Lung (tissue), 12 donors: ENCODE results near the gene PFAS. TPM values are rescaled to one million over a fixed set of nuclear protein-coding genes. Genes with fewer than 3 reads are reported as not detected.

Source experiments
- ATAC-seq: fragments of 200-7000 bp; cut with Tn5 transposase; one replicate; pipeline ENCODE4 v1.9.1; 2020; ENCODE audit warnings: moderate number of reproducible peaks; ENCODE audit not compliant: insufficient read depth, low FRiP score
- DNase-seq, 3 donors: peaks; one replicate each; pipeline ENCODE4 v3.0.0-alpha.2; 2013 to 2017
- H3K27ac ChIP-seq, 2 donors: one replicate each; pipeline ENCODE4 v1.5.1; 2013; ENCODE audit warnings: mild to moderate bottlenecking in 2 of 2, moderate library complexity in 2 of 2, control low read depth in 1 of 2, inconsistent platforms in 1 of 2, low read depth in 1 of 2, low read length in 1 of 2
- H3K27me3 ChIP-seq, 3 donors: one replicate each; pipeline ENCODE4 v1.5.1; 2013; ENCODE audit warnings: low read length in 2 of 3; ENCODE audit not compliant: control insufficient read depth in 3 of 3, insufficient read depth in 3 of 3
- H3K36me3 ChIP-seq, 4 donors: one replicate each; pipeline ENCODE4 v1.5.1; 2013; ENCODE audit warnings: low read length in 4 of 4, mild to moderate bottlenecking in 1 of 4, moderate library complexity in 1 of 4; ENCODE audit not compliant: control insufficient read depth in 4 of 4, insufficient read depth in 4 of 4
- H3K4me1 ChIP-seq, 5 donors: one replicate each; pipeline ENCODE4 v1.5.1; 2013; ENCODE audit warnings: low read length in 5 of 5, mild to moderate bottlenecking in 2 of 5, moderate library complexity in 1 of 5; ENCODE audit not compliant: control insufficient read depth in 5 of 5, insufficient read depth in 5 of 5
- H3K4me3 ChIP-seq: one replicate; pipeline ENCODE4 v1.5.1; 2013; ENCODE audit warnings: mild to moderate bottlenecking, control low read depth, moderate library complexity
- H3K9ac ChIP-seq, 2 donors: one replicate each; pipeline ENCODE4 v1.5.1; 2013; ENCODE audit warnings: low read length in 2 of 2, control low read depth in 1 of 2; ENCODE audit not compliant: insufficient read depth in 1 of 2
- H3K9me3 ChIP-seq, 4 donors: one replicate each; pipeline ENCODE4 v1.5.1; 2013; ENCODE audit warnings: low read length in 3 of 4, mild to moderate bottlenecking in 1 of 4, moderate library complexity in 1 of 4; ENCODE audit not compliant: control insufficient read depth in 4 of 4, insufficient read depth in 3 of 4
- CTCF ChIP-seq: IDR thresholded peaks from 2 replicates; pipeline ENCODE4 v1.5.1; 2012; ENCODE audit warnings: mild to moderate bottlenecking; ENCODE audit errors: control extremely low read depth, extremely low read depth
- WGBS, 2 donors: extraction: QIAGEN DNeasy Blood & Tissue Kit; methylation state at CpG; one replicate each; pipeline ENCODE4 v1.1.7; 2013; 5-methylcytosine and 5-hydroxymethylcytosine counted together
- polyA plus RNA-seq, 2 donors: library from polyadenylated mRNA; stranded (reverse); fragments of 200-250 nt; gene quantifications; one replicate each; pipeline ENCODE4 v1.2.1, GENCODE V29; 2013
- total RNA-seq, 2 donors: library from RNA; depleted of rRNA in 1 of 2; stranded (reverse); fragments of >200 nt in 1 of 2; gene quantifications; one replicate each; pipeline ENCODE4 v1.2.1, GENCODE V29; 2014 to 2021
- donor health status: control.
- donor health status: control.
- donor health status: Bipolar disorder and iron deficiency.
- donor health status: healthy.
- donor health status: DM: yes; HTN: yes; CAD: no.

The PFAS gene
- total and polyA plus RNA-seq, 4 donors: 14.0 to 47.6 (median 17.7) TPM

- H3K36me3 ChIP-seq: peaks cover 14 to 42% (median 23%) of the 10 kb centered on the region in 4 donors
- TF ChIP-seq CTCF: no peak
- no peak overlapping the region for H3K4me3 ChIP-seq
- 12 to 19% methylated on average over 32 of the region's 32 CpGs for WGBS, 2 donors
- peaks cover 2 to 23% (median 5%) of the 10 kb centered on the region in 5 donors for H3K4me1 ChIP-seq
- peak overlapping the region in 1 of 2 donors; percentile 29 for H3K27ac ChIP-seq
- ATAC-seq (no peak), DNase-seq (peak; percentile 92 to 96 (median 96))
- peak overlapping the region in 1 of 2 donors; percentile 64 for H3K9ac ChIP-seq
- no peaks in the 10 kb centered on the region for H3K27me3 ChIP-seq
- no peaks in the 10 kb centered on the region for H3K9me3 ChIP-seq
Observed at GRCh38 chr17:8226536-8227237, 22.4 kb upstream of the PFAS start.

DNA sequence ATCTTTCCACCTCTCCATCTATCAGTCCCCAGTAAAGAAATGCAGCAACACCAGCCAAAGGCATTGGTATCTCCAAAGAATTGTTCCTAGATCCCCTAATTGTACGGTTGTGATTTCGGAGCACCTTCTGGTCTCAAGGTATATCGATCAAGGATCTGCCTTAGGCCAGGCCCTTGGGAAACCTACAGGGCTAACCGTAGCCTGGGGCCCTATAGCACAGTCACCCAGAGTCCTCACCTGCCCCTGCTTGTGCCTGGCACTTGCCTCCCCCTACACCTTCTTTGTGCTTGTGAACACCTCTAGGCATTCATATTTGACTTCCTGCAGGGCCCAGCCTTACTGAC is 21.9 kb upstream of the PFAS start:
- no peak for ATAC-seq
- DNase-seq: no peak
- H3K27ac ChIP-seq: no peak overlapping the region
- WGBS, 2 donors: 90 to 92% methylated on average over 4 of the region's 4 CpGs
- no peak for TF ChIP-seq CTCF
- H3K9ac ChIP-seq: peak overlapping the region in 1 of 2 donors; percentile 64
- H3K9me3 ChIP-seq: no peaks in the 10 kb centered on the region
- no peaks in the 10 kb centered on the region for H3K27me3 ChIP-seq
- peaks cover 18 to 47% (median 24%) of the 10 kb centered on the region in 4 donors for H3K36me3 ChIP-seq
- H3K4me3 ChIP-seq: no peak overlapping the region
- H3K4me1 ChIP-seq: peaks cover 2 to 23% (median 5%) of the 10 kb centered on the region in 5 donors

DNA sequence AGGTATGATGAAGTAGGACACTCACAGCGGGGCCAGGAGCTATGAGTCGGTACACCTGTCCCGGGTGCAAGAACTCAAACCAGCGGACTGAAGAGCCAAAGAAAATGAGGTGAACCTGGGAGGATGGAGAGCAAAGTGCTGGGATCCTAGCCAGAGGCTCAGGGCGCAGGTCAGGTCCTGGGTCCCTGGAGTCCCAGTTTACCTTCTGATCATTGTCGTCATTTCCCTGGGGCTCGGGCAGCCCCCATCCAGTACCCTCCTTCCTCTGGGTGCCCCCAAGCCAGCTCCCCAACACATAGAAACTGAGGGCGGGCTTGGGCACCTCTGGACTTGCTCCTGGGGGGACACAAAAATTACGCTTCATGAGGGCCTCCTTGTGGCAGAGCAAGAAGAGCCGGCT is 17.4 kb upstream of the PFAS start:
- Histone ChIP-seq H3K27ac (no peak overlapping the region), H3K4me1 (peaks cover 0 to 9% (median 2%) of the 10 kb centered on the region in 5 donors), H3K36me3 (peaks cover 37 to 82% (median 46%) of the 10 kb centered on the region in 4 donors), H3K27me3 (no peaks in the 10 kb centered on the region), H3K9me3 (no peaks in the 10 kb centered on the region), H3K9ac (no peak overlapping the region), H3K4me3 (no peak overlapping the region)
- no peak for TF ChIP-seq CTCF
- 97 to 98% methylated on average over 10 of the region's 10 CpGs for WGBS, 2 donors
- no peak for DNase-seq
- no peak for ATAC-seq
